A673 (cell line): Measurements from ENCODE around the gene KATNB1. TPM values are rescaled to one million over a fixed set of nuclear protein-coding genes. Genes with fewer than 3 reads are reported as not detected.

Experiments
- BruUV-seq: library from RNA; stranded (reverse); fragments of 400-500 nt; replicated peaks from 2 replicates; lab custom pipeline; 2021; lab: Mats Ljungman, UMichigan
- CTCF ChIA-PET: fragments of 300-600 bp; sonication (Branson Sonifier 250); formaldehyde crosslinking; loops from one replicate; lab custom pipeline; 2022; ENCODE audit warnings: antibody characterized with exemption; lab: Charles Lee
- POLR2A ChIA-PET: fragments of 300-600 bp; sonication (Branson Sonifier 250); formaldehyde crosslinking; loops from one replicate; lab custom pipeline; 2022; ENCODE audit warnings: antibody characterized with exemption; ENCODE audit not compliant: low non-redundant PET; lab: Charles Lee
- DNase-seq: peaks from one replicate; pipeline ENCODE4 v3.0.0-alpha.2; 2015; ENCODE audit warnings: low spot score
- H3K27ac ChIP-seq: fragments of 200-600 bp; sonication (generic); 2 replicates; pipeline ENCODE4 v1.5.1; 2016; ENCODE audit warnings: mixed run types, low read depth, mild to moderate bottlenecking, mixed read lengths, antibody characterized with exemption, low read length; ENCODE audit not compliant: poor library complexity, severe bottlenecking
- H3K27me3 ChIP-seq: fragments of 200-600 bp; sonication (generic); replicated peaks from 2 replicates; pipeline ENCODE4 v1.6.1; 2017; ENCODE audit warnings: mixed run types, low read depth, mild to moderate bottlenecking, mixed read lengths, antibody characterized with exemption, low read length; ENCODE audit not compliant: insufficient read depth, poor library complexity
- H3K36me3 ChIP-seq: fragments of 200-600 bp; sonication (generic); 2 replicates; pipeline ENCODE4 v1.6.1; 2016; ENCODE audit warnings: mixed run types, mild to moderate bottlenecking, mixed read lengths, antibody characterized with exemption, low read length; ENCODE audit not compliant: insufficient read depth, poor library complexity, severe bottlenecking
- H3K4me1 ChIP-seq: fragments of 200-600 bp; sonication (generic); 2 replicates; pipeline ENCODE4 v1.6.1; 2017; ENCODE audit warnings: mixed run types, mild to moderate bottlenecking, mixed read lengths, antibody characterized with exemption, low read length; ENCODE audit not compliant: insufficient read depth, poor library complexity, severe bottlenecking
- H3K4me3 ChIP-seq: fragments of 200-600 bp; sonication (generic); 2 replicates; pipeline ENCODE4 v1.5.1; 2016; ENCODE audit warnings: low read depth, mixed run types, mild to moderate bottlenecking, mixed read lengths, low read length; ENCODE audit not compliant: poor library complexity, severe bottlenecking
- H3K9me3 ChIP-seq: fragments of 200-600 bp; sonication (generic); 2 replicates; pipeline ENCODE4 v1.6.1; 2016; ENCODE audit warnings: mixed run types, low read depth, mild to moderate bottlenecking, mixed read lengths, antibody characterized with exemption, low read length; ENCODE audit not compliant: poor library complexity, severe bottlenecking
- CTCF ChIP-seq: fragments of 300-800, 200-600 bp; sonication (generic); conservative IDR thresholded peaks from 2 replicates; pipeline ENCODE4 v1.5.1; 2017; ENCODE audit warnings: low read depth, mild to moderate bottlenecking, antibody characterized with exemption, low read length, moderate library complexity, mixed read lengths
- EZH2 ChIP-seq: fragments of 200-600 bp; sonication (generic); IDR thresholded peaks from 2 replicates; pipeline ENCODE4 v1.6.1; 2017; ENCODE audit warnings: borderline replicate concordance, low read depth, mild to moderate bottlenecking, mixed read lengths, antibody characterized with exemption, low read length; ENCODE audit not compliant: poor library complexity, severe bottlenecking
- intact Hi-C: fragments of 100-400 bp; cut with micrococcal nuclease; formaldehyde crosslinking; loops from one replicate; pipeline ENCODE4 v1.10.0; 2022; ENCODE audit not compliant: unreplicated experiment
- total RNA-seq: library from RNA; stranded (reverse); gene quantifications from 2 replicates; pipeline ENCODE4 v1.2.3, GENCODE V29; 2021

KATNB1 gene
- total RNA-seq, 1 experiment from 2014 or later: 55.7 TPM

GRCh38 chr16:57698812-57699405 lies 36.7 kb upstream of the KATNB1 start:
- CTCF ChIA-PET: no interaction called here
- no TSS peak for BruUV-seq
- no peaks in the 10 kb centered on the region for H3K27me3 ChIP-seq

GRCh38 chr16:57699481-57699880 lies 36.1 kb upstream of the KATNB1 start:
- Histone ChIP-seq H3K27ac (no peak overlapping the region), H3K4me1 (no peaks in the 10 kb centered on the region), H3K9me3 (no peaks in the 10 kb centered on the region), H3K27me3 (no peaks in the 10 kb centered on the region), H3K36me3 (no peaks in the 10 kb centered on the region), H3K4me3 (no peak overlapping the region)
- TF ChIP-seq EZH2 (no peak), CTCF (no peak)
- no TSS peak for BruUV-seq
- no peak for DNase-seq
- CTCF ChIA-PET: no interaction called here
- intact Hi-C loops: no loop called here
- POLR2A ChIA-PET: no interaction called here

More at GRCh38 chr16:57698812-57699405, 36.7 kb upstream of the KATNB1 start:
- no peak for TF ChIP-seq CTCF
- TF ChIP-seq EZH2: no peak
- Histone ChIP-seq H3K4me1 (no peaks in the 10 kb centered on the region), H3K36me3 (no peaks in the 10 kb centered on the region), H3K4me3 (no peak overlapping the region), H3K27ac (no peak overlapping the region), H3K9me3 (no peaks in the 10 kb centered on the region)
- DNase-seq: no peak
- intact Hi-C loops: no loop called here
- POLR2A ChIA-PET: no interaction called here

GRCh38 chr16:57699899-57700298 lies 35.7 kb upstream of the KATNB1 start:
- Histone ChIP-seq H3K9me3 (no peaks in the 10 kb centered on the region), H3K36me3 (no peaks in the 10 kb centered on the region), H3K27ac (no peak overlapping the region), H3K4me3 (no peak overlapping the region), H3K4me1 (no peaks in the 10 kb centered on the region), H3K27me3 (no peaks in the 10 kb centered on the region)
- intact Hi-C loops: no loop called here
- POLR2A ChIA-PET: no interaction called here
- no peak for DNase-seq
- CTCF ChIA-PET: no interaction called here
- BruUV-seq: no TSS peak
- TF ChIP-seq CTCF (no peak), EZH2 (no peak)
